ENCODE measurements around the gene FOXD4. TPM values are rescaled to one million over a fixed set of nuclear protein-coding genes. Genes with fewer than 3 reads are reported as not detected.
"Not testable (repeated sequence)": the region's sequence is repeated elsewhere in the genome, so short reads cannot be mapped to it uniquely, and the experiment has no call there.

FOXD4 gene
- total RNA-seq (ENCODE audit: unreplicated experiment) = 0.76 TPM
- long read RNA-seq = 0 reads

DNA sequence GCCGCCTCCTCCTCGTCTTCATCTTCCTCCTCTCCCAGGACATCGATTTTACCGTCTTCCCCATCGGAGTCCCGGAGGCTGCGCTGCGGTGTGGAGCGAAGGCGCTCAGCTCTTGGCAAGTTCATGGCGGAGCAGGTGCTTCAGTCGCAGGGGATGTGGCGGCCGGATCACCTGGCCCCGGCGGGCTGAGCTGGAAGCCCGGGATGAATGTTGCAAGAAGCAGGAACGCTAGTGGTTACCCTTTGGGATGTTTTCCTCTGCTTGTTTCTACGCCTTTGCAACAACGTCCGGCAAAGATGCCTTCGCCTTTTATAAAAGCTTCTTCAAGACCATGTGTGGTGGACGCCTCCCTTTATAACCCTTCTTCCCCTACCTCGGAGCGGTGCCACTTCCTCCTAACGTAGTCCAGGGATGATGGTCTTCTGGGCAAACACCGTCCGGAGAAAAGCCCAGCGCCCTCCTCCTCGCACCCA lies at the start of gene FOXD4:
FOXD4 (minus strand) TSS at position 423 of the 473 bp plus-strand sequence; CDS start at position 125, 298 bp downstream.
- Mint-ChIP-seq H3K4me3 (ENCODE audit: unreplicated experiment) (peak within 1 kb of the TSS; percentile 89), H3K27me3 (ENCODE audit: unreplicated experiment) (peaks cover 19% of the 10 kb centered on the region)
- not testable (repeated sequence) for H3K27ac Mint-ChIP-seq (ENCODE audit: unreplicated experiment); H3K9me3 Mint-ChIP-seq (ENCODE audit: unreplicated experiment); H3K4me1 Mint-ChIP-seq (ENCODE audit: low read depth, unreplicated experiment); DNase-seq; H3K36me3 Mint-ChIP-seq (ENCODE audit: unreplicated experiment)

GRCh38 chr9:159871-160270 lies 41.7 kb upstream of the FOXD4 start:
- H3K4me3 Mint-ChIP-seq (ENCODE audit: unreplicated experiment); H3K9me3 Mint-ChIP-seq (ENCODE audit: unreplicated experiment); H3K36me3 Mint-ChIP-seq (ENCODE audit: unreplicated experiment); H3K4me1 Mint-ChIP-seq (ENCODE audit: low read depth, unreplicated experiment); H3K27me3 Mint-ChIP-seq (ENCODE audit: unreplicated experiment); DNase-seq; H3K27ac Mint-ChIP-seq (ENCODE audit: unreplicated experiment): not testable (repeated sequence)

DNA sequence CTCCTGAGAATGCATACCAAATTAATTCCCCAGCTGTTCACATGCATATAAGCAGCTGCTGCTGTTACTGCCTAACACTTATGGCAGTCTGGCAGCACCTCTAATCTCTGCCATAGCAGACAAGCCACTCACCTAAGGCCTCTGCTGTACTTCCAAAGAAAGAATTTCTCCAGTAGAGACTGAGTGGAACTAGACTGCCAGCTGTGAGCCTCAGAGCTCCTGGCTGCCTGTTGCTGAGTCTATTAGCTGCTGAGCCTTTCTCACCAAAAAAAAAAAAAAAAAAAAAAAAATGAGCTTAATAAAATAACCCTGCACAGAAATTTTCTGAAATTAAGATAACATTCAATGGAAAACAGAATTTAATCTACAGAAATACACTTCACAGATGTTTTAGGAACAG lies 33.0 kb upstream of the FOXD4 start:
- H3K9me3 Mint-ChIP-seq (ENCODE audit: unreplicated experiment); H3K4me1 Mint-ChIP-seq (ENCODE audit: low read depth, unreplicated experiment); H3K36me3 Mint-ChIP-seq (ENCODE audit: unreplicated experiment); DNase-seq; H3K27ac Mint-ChIP-seq (ENCODE audit: unreplicated experiment); H3K4me3 Mint-ChIP-seq (ENCODE audit: unreplicated experiment); H3K27me3 Mint-ChIP-seq (ENCODE audit: unreplicated experiment): not testable (repeated sequence)

- DNase-seq; H3K36me3 Mint-ChIP-seq (ENCODE audit: unreplicated experiment); H3K4me3 Mint-ChIP-seq (ENCODE audit: unreplicated experiment); H3K27ac Mint-ChIP-seq (ENCODE audit: unreplicated experiment); H3K27me3 Mint-ChIP-seq (ENCODE audit: unreplicated experiment); H3K9me3 Mint-ChIP-seq (ENCODE audit: unreplicated experiment); H3K4me1 Mint-ChIP-seq (ENCODE audit: low read depth, unreplicated experiment): not testable (repeated sequence)
Measured at GRCh38 chr9:139880-140279, 21.7 kb upstream of the FOXD4 start.

DNA sequence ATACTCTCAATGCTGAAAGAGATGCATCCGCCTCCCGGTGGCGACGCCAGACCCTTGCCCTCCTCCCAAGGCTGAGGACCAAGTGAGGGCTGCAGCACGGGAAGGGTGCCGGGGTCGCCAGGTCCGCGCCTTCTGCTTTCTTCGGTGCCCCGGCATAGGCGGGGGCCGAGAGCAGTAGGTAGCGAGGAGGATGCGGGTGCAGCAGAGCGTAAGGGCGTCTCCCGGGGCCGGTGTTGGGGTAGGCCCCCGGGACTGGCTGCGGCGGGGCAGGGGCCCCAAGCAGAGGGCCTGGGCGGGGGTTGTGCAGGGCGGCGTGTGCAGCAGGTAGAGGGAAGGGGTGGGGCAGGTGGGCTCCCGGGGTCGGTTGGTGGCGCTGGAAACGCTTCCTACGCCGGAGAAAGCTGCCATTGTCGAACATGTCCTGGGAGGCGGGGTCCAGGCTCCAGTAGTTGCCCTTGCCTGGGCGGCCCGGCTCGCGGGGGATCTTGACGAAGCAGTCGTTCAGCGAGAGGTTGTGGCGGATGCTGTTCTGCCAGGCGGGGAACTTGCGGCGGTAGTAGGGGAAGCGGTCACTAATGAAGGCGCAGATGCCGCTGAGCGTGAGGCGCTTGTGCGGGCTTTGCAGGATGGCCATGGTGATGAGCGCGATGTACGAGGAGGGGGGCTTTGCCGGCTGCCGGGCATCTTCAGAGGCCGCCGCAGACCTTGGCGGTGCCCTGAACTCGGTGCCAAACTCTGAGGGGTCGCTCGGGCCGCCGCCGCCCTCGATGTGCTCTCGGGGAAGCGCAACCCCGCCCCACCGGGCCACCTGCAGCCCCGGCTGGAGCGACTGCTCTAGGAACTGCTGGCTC lies 848 bp downstream of the FOXD4 start:
- H3K4me1 Mint-ChIP-seq (ENCODE audit: low read depth, unreplicated experiment); H3K36me3 Mint-ChIP-seq (ENCODE audit: unreplicated experiment); H3K27ac Mint-ChIP-seq (ENCODE audit: unreplicated experiment): not testable (repeated sequence)
- Mint-ChIP-seq H3K27me3 (ENCODE audit: unreplicated experiment) (peaks cover 21% of the 10 kb centered on the region), H3K4me3 (ENCODE audit: unreplicated experiment) (peak overlapping the region; percentile 89), H3K9me3 (ENCODE audit: unreplicated experiment) (peaks cover 12% of the 10 kb centered on the region)
- peak; percentile 55 for DNase-seq

DNA sequence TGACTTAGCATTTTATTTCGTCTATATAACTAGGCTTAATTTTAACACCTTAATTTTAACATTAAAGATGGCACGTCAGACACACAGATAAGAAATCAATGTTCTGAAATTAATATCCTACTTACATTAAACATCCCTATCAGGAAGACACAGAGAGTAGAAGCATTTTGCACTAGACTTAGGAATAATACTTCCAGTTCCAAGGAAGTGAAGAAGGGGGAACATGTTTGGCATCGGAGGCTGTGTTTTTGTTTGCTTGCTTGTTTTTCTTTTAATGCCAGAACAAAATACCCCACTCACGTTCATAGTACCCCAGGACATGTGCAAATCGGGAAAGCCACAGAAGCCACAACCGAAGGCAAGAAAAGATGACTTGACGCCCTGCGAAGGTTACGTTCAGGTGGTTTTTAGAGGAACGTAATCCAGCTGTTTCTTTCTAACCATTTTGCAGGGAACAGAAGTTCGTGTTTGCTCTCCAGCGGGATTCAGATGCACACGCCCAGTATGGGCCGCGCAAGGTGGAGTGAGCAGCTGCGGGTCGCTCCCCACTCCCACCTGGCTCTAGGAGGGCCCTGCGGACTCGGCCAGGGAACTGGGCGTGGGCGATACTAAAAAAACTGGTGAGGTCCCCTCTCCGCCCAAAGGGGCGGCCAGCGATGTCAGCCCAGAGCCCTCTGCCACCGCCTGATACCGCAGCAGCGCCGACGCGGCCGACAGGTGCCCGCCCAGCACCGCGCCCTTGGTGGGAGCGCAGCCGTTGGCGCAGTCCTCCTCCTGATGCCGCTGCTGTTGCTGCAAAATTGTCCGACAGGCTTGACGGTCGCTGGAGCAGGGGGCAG lies 1.8 kb downstream of the FOXD4 start:
- H3K4me1 Mint-ChIP-seq (ENCODE audit: low read depth, unreplicated experiment); H3K36me3 Mint-ChIP-seq (ENCODE audit: unreplicated experiment); H3K27ac Mint-ChIP-seq (ENCODE audit: unreplicated experiment): not testable (repeated sequence)
- DNase-seq = peak; percentile 24
- Mint-ChIP-seq H3K4me3 (ENCODE audit: unreplicated experiment) (peak overlapping the region; percentile 45), H3K9me3 (ENCODE audit: unreplicated experiment) (peaks cover 13% of the 10 kb centered on the region), H3K27me3 (ENCODE audit: unreplicated experiment) (peaks cover 21% of the 10 kb centered on the region)

- Mint-ChIP-seq H3K9me3 (ENCODE audit: unreplicated experiment) (peaks cover 13% of the 10 kb centered on the region), H3K27me3 (ENCODE audit: unreplicated experiment) (peaks cover 21% of the 10 kb centered on the region)
- not testable (repeated sequence) for DNase-seq; H3K4me1 Mint-ChIP-seq (ENCODE audit: low read depth, unreplicated experiment); H3K4me3 Mint-ChIP-seq (ENCODE audit: unreplicated experiment); H3K36me3 Mint-ChIP-seq (ENCODE audit: unreplicated experiment); H3K27ac Mint-ChIP-seq (ENCODE audit: unreplicated experiment)
Measured at GRCh38 chr9:115118-115451, 3.1 kb downstream of the FOXD4 start.

GRCh38 chr9:114267-115117 lies 3.7 kb downstream of the FOXD4 start:
- not testable (repeated sequence) for H3K4me1 Mint-ChIP-seq (ENCODE audit: low read depth, unreplicated experiment)
- DNase-seq = peak; percentile 22

DNA sequence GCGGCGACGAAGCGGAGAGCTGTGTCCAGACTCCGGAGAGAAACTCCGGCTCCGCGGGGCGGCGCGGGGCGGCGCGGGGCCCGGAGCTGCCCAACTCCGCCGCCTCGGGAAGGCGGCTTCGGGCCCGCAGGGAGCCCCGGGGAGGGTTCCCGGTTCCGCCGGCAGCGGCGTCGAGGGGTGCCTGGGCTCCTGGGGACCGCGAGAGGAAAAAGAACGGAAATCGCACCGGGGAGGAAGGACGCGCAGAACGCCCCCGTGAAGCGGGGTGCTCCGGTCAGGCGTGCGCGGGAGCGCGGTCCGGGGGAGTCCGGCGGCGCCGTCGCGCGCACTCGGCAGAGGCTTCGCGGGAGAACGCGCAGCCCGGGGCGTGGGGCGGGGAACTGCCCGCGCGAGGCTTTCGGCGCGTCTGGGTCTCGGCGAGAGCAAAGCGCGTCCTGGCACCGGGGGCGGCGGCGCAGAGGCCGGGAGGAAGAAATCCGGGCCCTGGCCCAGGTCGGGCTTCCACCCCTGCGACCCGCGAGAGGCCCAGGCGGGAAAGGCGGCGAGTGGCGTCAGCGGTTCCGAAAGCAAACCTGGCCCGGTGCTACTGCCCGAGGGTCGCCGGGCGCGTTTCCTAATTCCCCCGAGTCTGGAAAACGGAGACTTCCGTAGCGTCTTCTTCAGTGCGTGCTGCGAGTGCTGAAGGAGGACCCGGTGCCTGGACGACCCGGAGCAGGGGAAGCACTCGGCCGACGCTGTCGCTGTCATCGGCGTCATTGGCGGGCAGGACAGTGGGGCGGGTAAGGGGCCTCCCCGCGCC lies 4.5 kb downstream of the FOXD4 start:
- H3K9me3 Mint-ChIP-seq (ENCODE audit: unreplicated experiment) = peaks cover 11% of the 10 kb centered on the region
- not testable (repeated sequence) for H3K4me1 Mint-ChIP-seq (ENCODE audit: low read depth, unreplicated experiment); H3K27ac Mint-ChIP-seq (ENCODE audit: unreplicated experiment); H3K36me3 Mint-ChIP-seq (ENCODE audit: unreplicated experiment)
- peak overlapping the region; percentile 52 for H3K4me3 Mint-ChIP-seq (ENCODE audit: unreplicated experiment)
- peak; percentile 44 for DNase-seq
- H3K27me3 Mint-ChIP-seq (ENCODE audit: unreplicated experiment) = peaks cover 22% of the 10 kb centered on the region

More at GRCh38 chr9:114267-115117, 3.7 kb downstream of the FOXD4 start:
- peak overlapping the region; percentile 52 for H3K4me3 Mint-ChIP-seq (ENCODE audit: unreplicated experiment)
- H3K27ac Mint-ChIP-seq (ENCODE audit: unreplicated experiment) = peak overlapping the region; percentile 49
- not testable (repeated sequence) for H3K36me3 Mint-ChIP-seq (ENCODE audit: unreplicated experiment)
- peaks cover 13% of the 10 kb centered on the region for H3K9me3 Mint-ChIP-seq (ENCODE audit: unreplicated experiment)
- H3K27me3 Mint-ChIP-seq (ENCODE audit: unreplicated experiment) = peaks cover 21% of the 10 kb centered on the region

DNA sequence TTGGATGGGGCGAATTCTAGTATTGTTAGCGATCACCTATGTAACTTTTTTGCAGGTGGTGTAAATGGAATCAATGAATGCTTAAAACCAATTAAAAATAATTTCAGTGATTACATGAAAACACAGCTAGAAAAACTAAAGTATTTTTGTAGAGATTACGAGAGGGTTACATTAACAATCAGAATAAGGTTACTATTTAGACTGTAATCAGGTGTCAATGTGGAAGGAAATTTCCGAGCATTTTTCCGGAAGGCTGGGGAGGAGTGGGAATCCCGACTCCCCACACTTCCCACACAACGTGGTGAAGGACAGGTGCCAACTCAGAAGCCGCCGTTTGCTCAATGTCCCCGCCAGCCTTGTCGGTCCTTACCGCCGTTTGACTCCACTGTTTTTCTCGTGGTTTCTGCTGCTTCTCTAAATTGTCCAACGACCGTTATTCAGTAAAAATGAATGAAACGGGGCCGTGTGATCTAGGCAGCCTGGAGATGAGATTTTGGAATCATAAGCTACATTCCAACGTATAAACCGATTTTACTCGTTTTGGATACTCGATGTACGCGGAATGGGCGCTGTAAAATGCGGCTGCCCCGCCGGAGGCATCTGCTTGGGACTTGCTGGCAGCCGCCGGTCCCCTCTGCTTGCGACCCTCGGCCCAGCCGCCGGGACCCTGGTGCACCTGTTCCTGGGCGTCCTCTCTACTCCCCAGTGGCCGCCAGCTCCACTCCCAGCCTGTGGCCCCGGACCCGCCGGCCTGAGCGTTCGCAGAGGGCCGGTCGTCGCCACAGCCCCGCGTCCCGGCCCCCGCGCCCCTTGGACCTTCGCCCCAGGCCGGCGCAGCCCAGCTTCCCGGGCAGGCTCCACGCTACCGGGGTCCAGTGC lies 5.4 kb downstream of the FOXD4 start:
- H3K4me1 Mint-ChIP-seq (ENCODE audit: low read depth, unreplicated experiment); H3K36me3 Mint-ChIP-seq (ENCODE audit: unreplicated experiment); H3K4me3 Mint-ChIP-seq (ENCODE audit: unreplicated experiment); H3K27ac Mint-ChIP-seq (ENCODE audit: unreplicated experiment): not testable (repeated sequence)
- H3K27me3 Mint-ChIP-seq (ENCODE audit: unreplicated experiment) = peaks cover 15% of the 10 kb centered on the region
- peak; percentile 18 for DNase-seq
- H3K9me3 Mint-ChIP-seq (ENCODE audit: unreplicated experiment) = peaks cover 11% of the 10 kb centered on the region
